B cell (primary cell): ENCODE measurements around the gene PASD1. TPM values are rescaled to one million over a fixed set of nuclear protein-coding genes. Genes with fewer than 3 reads are reported as not detected.

ENCODE experiments used
- ATAC-seq: fragments of 200-7000 bp; cut with Tn5 transposase; one replicate; pipeline ENCODE4 v1.10.0; 2021; ENCODE audit warnings: low read depth, mild to moderate bottlenecking, moderate number of reproducible peaks, moderate library complexity
- CTCF ChIA-PET: fragments of 350-600 bp; sonication (Branson Sonifier 250); formaldehyde crosslinking; loops from one replicate; lab custom pipeline; 2021; ENCODE audit warnings: antibody characterized with exemption, inconsistent platforms; lab: Charles Lee
- POLR2A ChIA-PET: fragments of 350-600 bp; sonication (Branson Sonifier 250); formaldehyde crosslinking; loops from one replicate; lab custom pipeline; 2021; ENCODE audit warnings: antibody characterized with exemption; lab: Charles Lee
- DNase-seq: peaks from one replicate; pipeline ENCODE4 v3.0.0; 2013
- H2AFZ ChIP-seq: 2 replicates; pipeline ENCODE4 v1.6.1; 2012; ENCODE audit warnings: mild to moderate bottlenecking, low read depth, low read length; ENCODE audit not compliant: insufficient read depth, poor library complexity, severe bottlenecking
- H3K27ac ChIP-seq, 2 donors: 1 replicate in 1 of 2; 2 replicates in 1 of 2; pipeline ENCODE4 v1.5.1; 2012 to 2013; ENCODE audit warnings: low read length in 2 of 2, mild to moderate bottlenecking in 2 of 2, moderate library complexity in 1 of 2
- H3K27me3 ChIP-seq, 4 experiments: fragments of 200-600 bp in 1 of 4; sonication (generic) in 1 of 4; replicated peaks in 1 of 4; 1 replicate in 2 of 4; 2 replicates in 2 of 4; pipeline versions ENCODE4 v1.6.1 to v1.7.0; 2013 to 2016; ENCODE audit warnings: low read length in 3 of 4, mild to moderate bottlenecking in 2 of 4, mixed read lengths in 1 of 4, moderate library complexity in 1 of 4; ENCODE audit not compliant: insufficient read depth in 4 of 4, control insufficient read depth in 3 of 4; ENCODE audit errors: control extremely low read depth in 1 of 4
- H3K36me3 ChIP-seq, 2 experiments: replicated peaks in 1 of 2; 1 replicate in 1 of 2; 2 replicates in 1 of 2; pipeline versions ENCODE4 v1.6.1 to v1.7.1; 2013; ENCODE audit warnings: low read length in 1 of 2; ENCODE audit not compliant: insufficient read depth in 2 of 2, control insufficient read depth in 1 of 2; ENCODE audit errors: control extremely low read depth in 1 of 2, extremely low read depth in 1 of 2
- H3K4me1 ChIP-seq, 2 donors: fragments of 200-600 bp in 1 of 2; sonication (generic) in 1 of 2; 1 replicate in 1 of 2; 2 replicates in 1 of 2; pipeline versions ENCODE4 v1.5.1 to v1.6.1; 2013 to 2017; ENCODE audit warnings: low read length in 2 of 2; ENCODE audit not compliant: control insufficient read depth in 2 of 2, insufficient read depth in 2 of 2
- H3K4me2 ChIP-seq: replicated peaks from 2 replicates; pipeline ENCODE3; 2012; ENCODE audit warnings: mild to moderate bottlenecking, low read depth, low read length; ENCODE audit not compliant: poor library complexity, severe bottlenecking
- H3K4me3 ChIP-seq, 5 experiments: fragments of 200-600 bp in 1 of 5; sonication (generic) in 1 of 5; 1 replicate in 3 of 5; 2 replicates in 2 of 5; pipeline versions ENCODE4 v1.5.1 to v1.7.0; 2011 to 2016; ENCODE audit warnings: low read length in 4 of 5, mild to moderate bottlenecking in 4 of 5, low read depth in 2 of 5, control low read depth in 1 of 5, moderate library complexity in 1 of 5; ENCODE audit not compliant: insufficient read depth in 1 of 5; ENCODE audit errors: control extremely low read depth in 1 of 5, extremely low read depth in 1 of 5
- H3K79me2 ChIP-seq: fragments of 200-600 bp; sonication (generic); one replicate; pipeline ENCODE4 v1.6.0; 2016; ENCODE audit warnings: low read length; ENCODE audit not compliant: control insufficient read depth, insufficient read depth
- H3K9ac ChIP-seq: fragments of 200-600 bp; sonication (generic); 2 replicates; pipeline ENCODE4 v1.6.1; 2017; ENCODE audit warnings: mild to moderate bottlenecking, low read length, moderate library complexity
- H3K9me3 ChIP-seq, 3 donors: one replicate each; pipeline versions ENCODE4 v1.6.1 to v1.7.1; 2013; ENCODE audit warnings: low read length in 2 of 3; ENCODE audit not compliant: control insufficient read depth in 2 of 3, insufficient read depth in 1 of 3; ENCODE audit errors: control extremely low read depth in 1 of 3
- H4K20me1 ChIP-seq: 2 replicates; pipeline ENCODE4 v1.6.0; 2012; ENCODE audit warnings: mild to moderate bottlenecking, low read length; ENCODE audit not compliant: insufficient read depth, control insufficient read depth, poor library complexity, severe bottlenecking
- H3K27ac Mint-ChIP-seq: one replicate; pipeline ENCODE4 v1.8.0; 2021; ENCODE audit warnings: mixed read lengths
- H3K27me3 Mint-ChIP-seq: one replicate; pipeline ENCODE4 v1.8.0; 2021; ENCODE audit warnings: mixed read lengths
- H3K4me1 Mint-ChIP-seq: one replicate; pipeline ENCODE4 v1.8.0; 2021; ENCODE audit warnings: mixed read lengths
- H3K4me3 Mint-ChIP-seq: one replicate; pipeline ENCODE4 v1.8.0; 2021; ENCODE audit warnings: mixed read lengths
- H3K9me3 Mint-ChIP-seq: one replicate; pipeline ENCODE4 v1.8.0; 2022; ENCODE audit warnings: mixed read lengths; ENCODE audit not compliant: insufficient read depth
- CTCF ChIP-seq: fragments of 200-600 bp; IDR thresholded peaks from one replicate; pipeline ENCODE4 v1.8.0; 2022; ENCODE audit warnings: antibody characterized with exemption, mild to moderate bottlenecking
- EZH2 ChIP-seq: IDR thresholded peaks from 2 replicates; pipeline ENCODE4 v1.6.1; 2012; ENCODE audit warnings: borderline replicate concordance, low read depth, mild to moderate bottlenecking, moderate library complexity, low read length; ENCODE audit not compliant: insufficient read depth, poor library complexity, severe bottlenecking
- WGBS: methylation state at CpG from one replicate; pipeline ENCODE4 v1.1.5; 2013; ENCODE audit warnings: missing lambda C conversion rate; ENCODE audit not compliant: insufficient coverage; 5-methylcytosine and 5-hydroxymethylcytosine counted together
- intact Hi-C: fragments of 100-400 bp; cut with micrococcal nuclease; formaldehyde crosslinking; loops from one replicate; pipeline ENCODE4 v1.10.0; 2022
- polyA plus RNA-seq: library from polyadenylated mRNA; depleted of rRNA; stranded (reverse); fragments of >200 nt; gene quantifications from 2 replicates; pipeline ENCODE4 v1.2.3, GENCODE V29; 2012
- total RNA-seq, 2 donors: library from RNA; stranded (reverse); fragments of 120-200 nt in 1 of 2; gene quantifications; 1 replicate in 1 of 2; 2 replicates in 1 of 2; pipeline versions ENCODE4 v1.2.3 to v1.2.4, GENCODE V29; 2013 to 2022

Gene PASD1
- total and polyA plus RNA-seq, 2 donors (not counting 1 experiment from before 2014, with no cell fraction given) = not detected

GRCh38 chrX:151702026-151702714 lies 138.7 kb downstream of the PASD1 start:
- Histone ChIP-seq H3K79me2 (no peaks in the 10 kb centered on the region), H4K20me1 (no peaks in the 10 kb centered on the region), H3K27me3 (no peaks in the 10 kb centered on the region), H3K9ac (no peak overlapping the region), H3K9me3 (no peaks in the 10 kb centered on the region), H2AFZ (no peak overlapping the region), H3K4me1 (no peaks in the 10 kb centered on the region), H3K36me3 (no peaks in the 10 kb centered on the region), H3K4me3 (no peak overlapping the region), H3K27ac (no peak overlapping the region), H3K4me2 (no peak overlapping the region)
- WGBS = 56% methylated on average over 1 of the region's 9 CpGs
- H3K4me1 Mint-ChIP-seq = no peaks in the 10 kb centered on the region
- H3K9me3 Mint-ChIP-seq = no peaks in the 10 kb centered on the region
- ATAC-seq (no peak), DNase-seq (no peak)
- H3K27ac Mint-ChIP-seq = no peak overlapping the region
- TF ChIP-seq EZH2 (no peak), CTCF (no peak)
- no peaks in the 10 kb centered on the region for H3K27me3 Mint-ChIP-seq
- intact Hi-C loops = no loop called here
- ChIA-PET CTCF (no interaction called here), POLR2A (no interaction called here)
- H3K4me3 Mint-ChIP-seq = no peak overlapping the region

- H3K4me2 ChIP-seq = no peak overlapping the region
- H4K20me1 ChIP-seq = no peaks in the 10 kb centered on the region
- DNase-seq = no peak
- no peaks in the 10 kb centered on the region for H3K27me3 Mint-ChIP-seq
- H3K27ac ChIP-seq = no peak overlapping the region
- no peak for TF ChIP-seq CTCF
- TF ChIP-seq EZH2 = no peak
- 86% methylated on average over 3 of the region's 7 CpGs for WGBS
- no peak overlapping the region for H3K27ac Mint-ChIP-seq
- intact Hi-C loops = no loop called here
- no peaks in the 10 kb centered on the region for H3K9me3 ChIP-seq
- no peaks in the 10 kb centered on the region for H3K27me3 ChIP-seq
- no peaks in the 10 kb centered on the region for H3K4me1 Mint-ChIP-seq
- no peaks in the 10 kb centered on the region for H3K9me3 Mint-ChIP-seq
- H2AFZ ChIP-seq = no peak overlapping the region
- ChIA-PET POLR2A (no interaction called here), CTCF (no interaction called here)
- no peak overlapping the region for H3K4me3 ChIP-seq
- no peaks in the 10 kb centered on the region for H3K4me1 ChIP-seq
- H3K36me3 ChIP-seq = no peaks in the 10 kb centered on the region
- no peak overlapping the region for H3K9ac ChIP-seq
- no peak overlapping the region for H3K4me3 Mint-ChIP-seq
- no peak for ATAC-seq
- no peaks in the 10 kb centered on the region for H3K79me2 ChIP-seq
Observed at GRCh38 chrX:151702741-151703340, 139.4 kb downstream of the PASD1 start.
